Sciatic nerve (tissue), 2 donors: ENCODE data around the gene CENPM. TPM values are rescaled to one million over a fixed set of nuclear protein-coding genes. Genes with fewer than 3 reads are reported as not detected.
"Not testable (repeated sequence)": the region's sequence is repeated elsewhere in the genome, so short reads cannot be mapped to it uniquely, and the experiment has no call there.

ENCODE experiments used
- ATAC-seq: fragments of 200-7000 bp; cut with Tn5 transposase; one replicate; pipeline ENCODE4 v1.9.1; 2020; ENCODE audit warnings: mild to moderate bottlenecking, moderate library complexity
- DNase-seq: peaks from one replicate; pipeline ENCODE4 v3.0.0-alpha.2; 2020; ENCODE audit warnings: low spot score
- intact Hi-C: fragments of 100-400 bp; cut with DNase I; formaldehyde crosslinking; loops from one replicate; pipeline ENCODE4 v1.14.2; 2022
- total RNA-seq: library from RNA; stranded (reverse); fragmentation: NEBNext Ultra II Directional; extraction: Animal tissue kit (Norgen Biotek cat#: 25700); gene quantifications from one replicate; pipeline ENCODE4 v1.2.1, GENCODE V29; 2021
- donor health status: DM: no; HTN: no; CAD: no.
- donor health status: DM: no; HTN: no; CAD: no.

Gene CENPM
- total RNA-seq, 1 donor from 2014 or later, result not detected

DNA sequence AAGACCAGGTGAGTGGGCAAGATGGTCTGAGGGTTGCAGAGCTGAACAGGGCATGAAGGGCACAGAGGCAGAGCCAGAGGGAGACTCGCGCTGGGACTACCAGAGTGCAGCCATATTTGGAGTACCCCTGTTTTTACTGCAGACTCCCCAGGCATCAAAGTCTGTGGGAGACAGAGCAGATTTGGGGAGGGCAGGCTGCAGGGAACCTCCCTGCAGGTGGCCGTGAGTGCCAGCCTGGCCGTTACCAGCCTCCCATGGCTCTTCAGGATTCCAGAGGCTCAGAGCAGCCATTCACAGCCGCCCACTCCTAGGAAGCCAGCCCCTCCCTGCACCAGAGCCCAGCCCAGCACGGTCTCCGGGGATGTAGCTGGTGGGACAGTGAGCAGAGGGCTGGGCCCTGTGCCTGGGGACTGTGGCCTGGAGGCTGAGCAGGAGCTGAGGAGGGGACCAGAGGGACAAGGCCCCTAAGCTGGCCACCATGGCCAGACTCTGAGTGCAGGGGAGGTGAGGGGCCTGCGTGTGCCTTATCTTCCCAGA, 22.2 kb upstream of the CENPM start, which contains the start of gene SEPTIN3:
SEPTIN3 (plus strand) TSS at position 334 of the 537 bp plus-strand sequence. CDS start 2,050 bp downstream, outside the sequence.
- peak; percentile 38 for ATAC-seq
- intact Hi-C loops, result no loop called here
- no peak for DNase-seq

- intact Hi-C loops, result no loop called here
- no peak for DNase-seq
- no peak for ATAC-seq
These were observed 21.6 kb upstream of the CENPM start for GRCh38 chr22:41968601-41969000.

GRCh38 chr22:41966607-41967240, 19.8 kb upstream of the CENPM start:
- DNase-seq (no peak), ATAC-seq (no peak)
- intact Hi-C loops, result no loop called here

- ATAC-seq (no peak), DNase-seq (no peak)
- intact Hi-C loops, result no loop called here
These were observed 19.3 kb upstream of the CENPM start for GRCh38 chr22:41966225-41966606.

GRCh38 chr22:41964112-41964491, 17.1 kb upstream of the CENPM start:
- intact Hi-C loops, result no loop called here
- DNase-seq (no peak), ATAC-seq (peak; percentile 46)

DNA sequence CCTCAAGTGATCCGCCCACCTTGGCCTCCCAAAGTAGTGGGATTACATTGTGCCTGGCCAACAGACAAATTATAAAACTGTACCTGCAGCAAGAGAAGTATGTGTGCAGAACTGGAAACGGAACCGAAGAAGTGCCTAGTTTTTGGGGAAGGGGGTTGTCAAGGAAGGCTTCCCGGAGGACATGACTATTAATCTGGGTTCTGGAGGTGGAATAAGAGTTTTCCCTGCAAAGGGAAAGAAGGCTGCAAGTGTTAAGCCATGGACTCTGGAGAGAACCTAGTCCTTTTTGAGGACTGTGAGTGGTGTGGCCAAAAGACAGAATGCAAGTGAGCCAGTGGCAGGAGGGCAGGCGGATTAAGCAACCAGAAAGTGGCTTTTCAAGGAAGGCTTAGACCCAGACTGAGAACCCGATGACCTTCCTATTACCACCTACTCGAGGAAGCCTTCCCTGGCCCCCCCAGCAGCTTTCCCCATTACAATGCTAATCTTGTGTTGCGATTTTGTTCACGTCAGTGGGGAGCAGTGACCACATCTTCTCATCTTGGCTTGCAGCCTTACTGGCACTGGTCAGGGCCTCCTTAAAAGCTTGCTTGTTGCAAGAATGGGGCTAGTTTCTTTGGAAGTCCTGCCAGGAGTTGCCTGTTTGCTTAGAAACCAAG, 16.6 kb upstream of the CENPM start:
- intact Hi-C loops, result no loop called here
- DNase-seq, result no peak
- ATAC-seq, result peak; percentile 83

DNA sequence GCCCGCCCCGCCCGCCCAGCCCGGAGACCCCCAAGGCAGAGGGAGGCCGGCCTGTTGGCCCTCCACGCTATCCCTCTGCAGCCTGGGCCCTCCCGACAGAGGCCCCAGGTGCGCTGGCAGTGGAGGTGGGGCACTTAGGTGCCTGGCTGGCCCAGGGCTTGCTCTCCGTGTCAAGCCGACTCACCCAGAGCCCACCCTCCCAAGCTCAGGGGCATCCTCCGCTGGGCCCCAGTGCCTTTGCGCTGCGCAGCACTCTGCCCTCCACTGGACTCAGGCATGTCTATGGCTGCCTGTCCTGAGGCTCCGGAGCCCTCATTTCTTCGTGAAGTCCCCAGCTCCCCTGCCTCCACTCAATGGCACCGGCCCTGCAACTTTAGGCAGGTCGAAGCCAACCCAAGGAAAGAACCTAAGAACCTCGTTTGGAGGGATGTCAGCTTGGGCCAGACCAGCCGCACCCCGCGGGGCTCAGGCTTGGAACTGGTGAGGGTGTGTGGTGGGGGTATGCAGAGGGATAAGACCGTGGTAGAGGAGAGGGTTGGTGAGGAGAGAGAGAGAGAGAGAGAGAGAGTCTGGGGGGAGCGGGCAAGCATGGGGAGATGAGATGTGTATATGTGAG, 11.1 kb upstream of the CENPM start:
- no peak for ATAC-seq

GRCh38 chr22:41952713-41953112, 5.8 kb upstream of the CENPM start:
- no peak for DNase-seq
- intact Hi-C loops, result no loop called here
- no peak for ATAC-seq

More for the DNA sequence above, 11.1 kb upstream of the CENPM start:
- DNase-seq, result no peak
- intact Hi-C loops, result no loop called here

DNA sequence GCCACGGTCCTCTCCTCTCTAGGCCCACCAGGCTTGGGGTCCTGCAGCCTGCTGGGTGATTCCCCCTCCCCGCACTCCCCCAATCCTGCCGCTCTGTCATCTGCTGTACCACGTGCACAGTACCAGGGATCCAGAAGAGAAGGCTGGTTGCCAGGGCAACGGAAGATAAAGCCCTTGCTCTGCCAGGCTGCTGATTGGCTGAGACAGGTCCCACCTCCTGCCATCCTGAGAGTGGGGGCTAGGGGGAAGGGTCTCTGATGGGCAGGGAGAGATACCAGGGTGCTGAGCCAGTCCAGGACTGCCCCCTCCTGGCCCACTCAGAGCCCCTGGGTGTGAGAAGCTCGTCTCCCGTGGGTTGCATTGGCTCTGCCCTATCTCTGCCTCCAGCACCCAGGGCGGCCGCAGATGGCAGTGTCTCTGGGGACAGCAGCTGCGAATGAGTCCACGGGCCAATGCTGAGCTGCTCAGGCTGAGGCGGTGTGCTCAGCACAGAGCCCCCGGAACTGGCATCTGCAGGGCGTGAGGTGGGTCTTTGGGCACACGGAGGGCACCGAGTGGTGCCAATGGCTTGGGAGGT, 5.0 kb upstream of the CENPM start, which contains the start of gene SMIM45:
SMIM45 (plus strand) TSS at position 253 of the 577 bp plus-strand sequence.
- intact Hi-C loops, result no loop called here
- ATAC-seq (no peak), DNase-seq (no peak)

- intact Hi-C loops, result no loop called here
- no peak for ATAC-seq
- DNase-seq, result no peak
These were observed 2.5 kb upstream of the CENPM start for GRCh38 chr22:41949297-41949965.

- ATAC-seq, DNase-seq, intact Hi-C loops: not testable (repeated sequence)
These were observed 2.0 kb upstream of the CENPM start for GRCh38 chr22:41948928-41949296.

DNA sequence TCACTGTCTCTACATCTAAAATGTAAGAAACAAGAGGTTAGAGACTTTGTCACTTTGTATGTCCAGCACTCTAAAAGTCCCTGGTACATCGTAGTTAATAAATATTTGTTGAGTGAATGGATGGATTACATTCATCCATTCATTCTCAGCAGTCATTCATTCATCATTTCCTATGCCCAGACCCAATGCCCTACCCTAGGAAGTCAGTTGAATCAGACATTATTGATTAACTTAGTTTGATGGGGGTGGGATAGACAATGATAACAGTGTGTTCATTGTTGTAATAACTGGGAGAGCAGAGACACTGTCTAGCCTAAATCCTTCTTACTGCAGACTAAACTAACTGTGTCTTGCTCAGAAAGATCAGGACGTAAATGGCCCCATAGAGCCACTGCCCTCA, 1.2 kb upstream of the CENPM start:
- ATAC-seq, result no peak
- no peak for DNase-seq
- intact Hi-C loops, result no loop called here

DNA sequence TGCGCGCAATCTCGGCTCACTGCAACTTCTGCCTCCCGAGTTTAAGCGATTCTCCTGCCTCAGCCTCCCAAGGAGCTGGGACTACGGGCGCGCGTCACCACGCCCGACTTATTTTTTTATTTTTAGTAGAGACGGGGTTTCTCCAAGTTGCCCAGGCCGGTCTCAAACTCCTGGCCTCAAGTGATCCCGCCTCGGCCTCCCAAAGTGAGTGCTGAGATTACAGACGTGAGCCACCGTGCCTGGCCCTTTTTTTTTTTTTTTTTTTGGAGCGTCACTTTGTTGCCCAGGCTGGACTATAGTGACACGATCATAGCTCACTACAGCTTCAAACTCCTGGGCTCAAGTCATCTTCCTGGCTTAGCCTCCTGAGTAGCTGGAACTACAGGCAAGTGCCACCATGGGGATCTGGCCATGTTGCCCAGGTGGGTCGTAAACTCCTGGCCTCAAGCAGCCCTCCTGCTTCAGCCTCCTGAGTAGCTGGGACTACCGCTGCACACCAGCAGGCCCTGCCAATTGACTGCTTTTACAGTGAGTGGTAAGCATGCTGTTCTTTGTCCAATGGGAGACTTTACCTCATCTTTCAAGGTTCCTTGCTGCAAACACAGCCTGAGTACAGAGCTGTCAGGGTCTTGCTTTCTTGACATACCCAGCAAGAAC, 600 bp upstream of the CENPM start:
- no peak for DNase-seq
- ATAC-seq, result no peak
- intact Hi-C loops, result no loop called here

GRCh38 chr22:41943661-41944209, 3.2 kb downstream of the CENPM start:
- ATAC-seq, result no peak
- no peak for DNase-seq
- intact Hi-C loops, result loop anchor here (5.0 kb wide), 2 partner anchors 196 to 246 kb away; partner anchors contain the start of gene MEI1

DNA sequence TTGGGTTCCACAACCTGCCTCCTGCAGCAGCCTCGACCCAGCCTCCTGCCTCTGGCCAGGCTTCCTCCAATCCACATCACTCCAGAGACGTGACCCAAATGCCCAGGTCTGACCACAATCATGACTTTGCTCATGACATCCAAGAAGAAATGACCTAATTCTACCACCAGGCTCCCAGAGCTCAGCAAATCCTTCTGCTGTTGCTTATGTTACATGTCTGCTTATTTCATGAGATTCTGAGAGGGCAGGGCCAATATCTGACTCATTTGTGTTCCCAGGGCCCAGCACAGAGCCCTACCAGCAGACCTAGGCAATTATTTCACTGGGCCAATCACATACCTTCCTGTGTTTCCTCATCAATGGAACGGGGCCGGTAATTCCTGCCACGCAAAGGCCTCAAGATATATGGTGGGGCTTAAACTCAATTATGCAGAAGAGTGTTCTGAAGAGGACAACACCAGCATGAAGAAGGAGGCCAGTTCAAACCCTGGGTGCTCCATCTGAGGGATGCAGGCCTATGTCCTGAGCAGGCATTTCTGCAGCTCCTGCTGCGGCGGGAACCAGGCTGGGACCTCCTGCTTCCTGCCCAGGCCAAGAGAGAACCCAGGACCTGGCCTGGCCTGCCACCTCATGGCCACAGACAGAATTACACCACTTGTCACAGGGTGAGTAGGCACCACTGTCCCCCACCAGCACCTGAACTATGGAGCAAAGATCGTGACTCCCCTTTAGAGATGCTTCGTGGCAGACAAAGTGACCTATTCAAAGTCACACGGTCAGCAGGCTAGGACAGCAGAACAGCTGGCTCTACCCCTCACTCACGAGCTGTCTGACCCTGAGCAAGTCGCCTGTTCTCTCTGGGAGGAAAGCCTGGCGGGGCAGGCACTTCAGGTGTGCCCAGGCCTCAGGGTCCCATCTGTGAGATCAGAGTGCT, 5.9 kb downstream of the CENPM start:
- intact Hi-C loops, result loop anchor here (2.0 to 5.0 kb wide), 3 partner anchors 122 to 244 kb away; partner anchors contain the start of gene MEI1
- DNase-seq (peak; percentile 92), ATAC-seq (peak; percentile 93)

DNA sequence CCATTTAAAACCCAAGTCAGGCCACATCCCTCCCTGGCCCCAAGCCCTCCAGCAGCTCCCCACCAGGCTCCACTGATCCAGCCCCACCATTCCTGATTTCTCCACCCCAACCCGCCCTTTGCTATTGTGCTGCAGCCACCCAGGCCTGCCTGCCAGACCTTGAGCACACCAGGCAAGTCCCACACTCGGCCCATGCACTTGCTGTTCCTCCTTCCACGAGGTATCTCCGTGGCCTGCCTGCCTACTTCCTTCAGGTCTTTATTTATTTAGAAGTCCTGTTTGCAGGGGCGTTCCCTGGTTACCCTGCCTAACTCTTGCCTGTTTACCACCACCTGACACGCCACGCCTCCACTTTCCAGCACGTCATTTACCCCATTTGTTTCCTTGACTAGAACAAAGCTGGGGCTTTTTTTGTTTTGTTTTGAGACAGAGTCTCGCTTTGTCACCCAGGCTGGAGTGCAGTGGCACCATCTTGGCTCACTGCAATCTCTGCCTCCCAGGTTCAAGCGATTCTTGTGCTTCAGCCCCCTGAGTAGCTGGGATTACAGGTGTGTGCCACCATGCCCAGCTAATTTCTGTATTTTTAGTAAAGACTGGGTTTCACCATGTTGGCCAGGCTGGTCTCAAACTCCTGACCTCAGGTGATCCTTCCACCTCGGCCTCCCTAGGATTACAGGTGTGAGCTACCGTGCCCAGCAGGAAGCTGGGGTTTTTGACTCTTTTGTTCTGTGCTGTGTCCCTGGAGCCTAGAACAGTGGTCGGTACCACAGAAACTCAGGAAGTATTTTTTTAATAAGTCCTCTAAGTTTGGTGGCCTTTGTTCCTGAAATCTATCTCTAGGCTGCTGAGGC, 6.7 kb downstream of the CENPM start:
- DNase-seq, result no peak
- intact Hi-C loops, result loop anchor here (2.0 to 5.0 kb wide), 3 partner anchors 121 to 243 kb away; partner anchors contain the start of gene MEI1
- ATAC-seq, result peak; percentile 38

- ATAC-seq (no peak), DNase-seq (no peak)
- intact Hi-C loops, result no loop called here
These were observed 10.1 kb downstream of the CENPM start for GRCh38 chr22:41936894-41937169.
